Measurements from ENCODE around the gene OR5K2. TPM values are rescaled to one million over a fixed set of nuclear protein-coding genes. Genes with fewer than 3 reads are reported as not detected.

Gene OR5K2
- total and polyA plus RNA-seq, 2 donors (not counting 1 experiment from before 2014, with no cell fraction given), result not detected

- no peaks in the 10 kb centered on the region for H3K9me3 Mint-ChIP-seq (ENCODE audit: insufficient read depth)
- no peak for TF ChIP-seq CTCF (IDR thresholded peaks at IDR 0.05)
- TF ChIP-seq EZH2 (IDR thresholded peaks at IDR 0.05; ENCODE audit: borderline replicate concordance, insufficient read depth, low read depth, low read length, poor library complexity, severe bottlenecking), result no peak
- under 1% methylated on average over 51 of the region's 63 CpGs for WGBS (ENCODE audit: insufficient coverage)
- peaks cover 25% of the 10 kb centered on the region for H3K79me2 ChIP-seq (ENCODE audit: control insufficient read depth, insufficient read depth, low read length)
- no peaks in the 10 kb centered on the region for H4K20me1 ChIP-seq (ENCODE audit: control insufficient read depth, insufficient read depth, low read length, poor library complexity, severe bottlenecking)
- H3K27ac ChIP-seq (ENCODE audit: low read length in 2 of 2), result peak within 1 kb of the TSS; percentile 76 to 84
- DNase-seq (peak; percentile 96), ATAC-seq (ENCODE audit: low read depth) (peak; percentile 98)
- peaks cover 10 to 11% of the 10 kb centered on the region in 2 experiments for H3K36me3 ChIP-seq (replicated peaks in 1 of 2; ENCODE audit: control extremely low read depth in 1 of 2, control insufficient read depth in 1 of 2, extremely low read depth in 1 of 2, insufficient read depth in 2 of 2, low read length in 1 of 2)
- peak within 1 kb of the TSS; percentile 93 for H3K27ac Mint-ChIP-seq
- intact Hi-C loops (cut with micrococcal nuclease), result loop anchor here (1.0 to 5.0 kb wide), 9 partner anchors 18 to 1295 kb away; partner anchors contain the start of genes ARL6, CMSS1, CPOX and CRYBG3
- H3K4me3 Mint-ChIP-seq, result peak within 1 kb of the TSS; percentile 97
- no peaks in the 10 kb centered on the region for H3K27me3 Mint-ChIP-seq
- peaks cover 13 to 15% of the 10 kb centered on the region in 2 donors for H3K4me1 ChIP-seq (ENCODE audit: control insufficient read depth in 2 of 2, insufficient read depth in 2 of 2, low read length in 2 of 2)
- no peaks in the 10 kb centered on the region for H3K9me3 ChIP-seq (ENCODE audit: control extremely low read depth in 1 of 3, control insufficient read depth in 2 of 3, insufficient read depth in 1 of 3, low read length in 2 of 3)
- peak within 1 kb of the TSS; percentile 73 for H2AFZ ChIP-seq (ENCODE audit: insufficient read depth, low read depth, low read length, poor library complexity, severe bottlenecking)
- H3K27me3 ChIP-seq (replicated peaks in 1 of 4; ENCODE audit: control extremely low read depth in 1 of 4, control insufficient read depth in 3 of 4, insufficient read depth in 4 of 4, low read length in 3 of 4), result peaks cover 0 to 3% (median 0%) of the 10 kb centered on the region in 4 experiments
- peak within 1 kb of the TSS; percentile 92 for H3K9ac ChIP-seq (ENCODE audit: low read length)
- peaks cover 37% of the 10 kb centered on the region for H3K4me1 Mint-ChIP-seq
- CTCF ChIA-PET, result interaction anchor here (1.6 kb wide), 1 partner anchor 1738 kb away, joined by 3 read pairs; the partner anchor contains the start of gene TBC1D23
- peak within 1 kb of the TSS; percentile 57 to 88 (median 84) for H3K4me3 ChIP-seq (ENCODE audit: control extremely low read depth in 1 of 5, extremely low read depth in 1 of 5, insufficient read depth in 1 of 5, low read depth in 2 of 5, low read length in 4 of 5)
- H3K4me2 ChIP-seq (replicated peaks; ENCODE audit: low read depth, low read length, poor library complexity, severe bottlenecking), result peak within 1 kb of the TSS; percentile 90
- POLR2A ChIA-PET, result interaction anchor here (0.6 to 1.0 kb wide), 4 partner anchors 17 to 1738 kb away, joined by 3 to 7 read pairs (median 4); partner anchors contain the start of genes CPOX and TBC1D23
Observed at GRCh38 chr3:98522544-98523281, 25.2 kb downstream of the OR5K2 start, which contains the start of gene CLDND1. Gene CLDND1, minus strand, starts transcription at chr3:98522902. Its CDS starts 1,478 bp downstream, at chr3:98521424.

GRCh38 chr3:98525494-98525893, 28.0 kb downstream of the OR5K2 start:
- POLR2A ChIA-PET, result no interaction called here
- DNase-seq (no peak), ATAC-seq (ENCODE audit: low read depth) (no peak)
- CTCF ChIA-PET, result interaction anchor here (1.6 kb wide), 1 partner anchor 11 kb away, joined by 3 read pairs; no protein-coding TSS in a partner anchor
- peaks cover 20% of the 10 kb centered on the region for H3K79me2 ChIP-seq (ENCODE audit: control insufficient read depth, insufficient read depth, low read length)
- H3K4me3 ChIP-seq (ENCODE audit: control extremely low read depth in 1 of 5, extremely low read depth in 1 of 5, insufficient read depth in 1 of 5, low read depth in 2 of 5, low read length in 4 of 5), result no peak overlapping the region
- WGBS (ENCODE audit: insufficient coverage), result no CpG with 5 or more reads among the region's 6 CpGs
- H3K27me3 ChIP-seq (replicated peaks in 1 of 4; ENCODE audit: control extremely low read depth in 1 of 4, control insufficient read depth in 3 of 4, insufficient read depth in 4 of 4, low read length in 3 of 4), result peaks cover 0 to 3% (median 0%) of the 10 kb centered on the region in 4 experiments
- peaks cover 13 to 15% of the 10 kb centered on the region in 2 donors for H3K4me1 ChIP-seq (ENCODE audit: control insufficient read depth in 2 of 2, insufficient read depth in 2 of 2, low read length in 2 of 2)
- H2AFZ ChIP-seq (ENCODE audit: insufficient read depth, low read depth, low read length, poor library complexity, severe bottlenecking), result peak overlapping the region; percentile 3
- H3K27ac ChIP-seq (ENCODE audit: low read length in 2 of 2), result no peak overlapping the region
- H3K9me3 Mint-ChIP-seq (ENCODE audit: insufficient read depth), result no peaks in the 10 kb centered on the region
- no peaks in the 10 kb centered on the region for H3K36me3 ChIP-seq (replicated peaks in 1 of 2; ENCODE audit: control extremely low read depth in 1 of 2, control insufficient read depth in 1 of 2, extremely low read depth in 1 of 2, insufficient read depth in 2 of 2, low read length in 1 of 2)
- H3K27me3 Mint-ChIP-seq, result no peaks in the 10 kb centered on the region
- peaks cover 23% of the 10 kb centered on the region for H3K4me1 Mint-ChIP-seq
- H3K4me2 ChIP-seq (replicated peaks; ENCODE audit: low read depth, low read length, poor library complexity, severe bottlenecking), result no peak overlapping the region
- H3K4me3 Mint-ChIP-seq, result no peak overlapping the region
- H3K9me3 ChIP-seq (ENCODE audit: control extremely low read depth in 1 of 3, control insufficient read depth in 2 of 3, insufficient read depth in 1 of 3, low read length in 2 of 3), result no peaks in the 10 kb centered on the region
- H3K27ac Mint-ChIP-seq, result no peak overlapping the region
- H3K9ac ChIP-seq (ENCODE audit: low read length), result no peak overlapping the region
- TF ChIP-seq CTCF (IDR thresholded peaks at IDR 0.05), result no peak
- TF ChIP-seq EZH2 (IDR thresholded peaks at IDR 0.05; ENCODE audit: borderline replicate concordance, insufficient read depth, low read depth, low read length, poor library complexity, severe bottlenecking), result no peak
- intact Hi-C loops (cut with micrococcal nuclease), result no loop called here
- no peaks in the 10 kb centered on the region for H4K20me1 ChIP-seq (ENCODE audit: control insufficient read depth, insufficient read depth, low read length, poor library complexity, severe bottlenecking)

Measured in B cell (primary cell).